Measurements from ENCODE around the gene DAP.
A peak's percentile ranks its signal among the peaks of the same experiment; 100 is the strongest.
"Not testable (repeated sequence)": the region's sequence is repeated elsewhere in the genome, so short reads cannot be mapped to it uniquely, and the experiment has no call there.

The DAP gene

GRCh38 chr5:10731913-10732312 is 29.1 kb downstream of the DAP start:
- ATAC-seq, result no peak
- Mint-ChIP-seq H3K27ac (no peak overlapping the region), H3K4me3 (no peak overlapping the region), H3K4me1 (peaks cover 43% of the 10 kb centered on the region), H3K36me3 (peaks cover 12% of the 10 kb centered on the region), H3K9me3 (no peaks in the 10 kb centered on the region)
- no peak for DNase-seq (ENCODE audit: low spot score in 2 of 2)

- Mint-ChIP-seq H3K4me3 (no peak overlapping the region), H3K4me1 (peaks cover 40% of the 10 kb centered on the region), H3K9me3 (no peaks in the 10 kb centered on the region), H3K27ac (no peak overlapping the region), H3K36me3 (peaks cover 16% of the 10 kb centered on the region)
- ATAC-seq (no peak), DNase-seq (ENCODE audit: low spot score in 2 of 2) (no peak)
Observed at GRCh38 chr5:10730043-10730351, 31.0 kb downstream of the DAP start.

- peaks cover 19% of the 10 kb centered on the region for H3K36me3 Mint-ChIP-seq
- ATAC-seq (no peak), DNase-seq (ENCODE audit: low spot score in 2 of 2) (no peak)
- H3K4me3 Mint-ChIP-seq, result no peak overlapping the region
- no peak overlapping the region for H3K27ac Mint-ChIP-seq
- H3K4me1 Mint-ChIP-seq, result peaks cover 36% of the 10 kb centered on the region
- no peaks in the 10 kb centered on the region for H3K9me3 Mint-ChIP-seq
Observed at GRCh38 chr5:10729320-10730042, 31.6 kb downstream of the DAP start.

GRCh38 chr5:10728679-10729078 is 32.4 kb downstream of the DAP start:
- Mint-ChIP-seq H3K36me3 (peaks cover 19% of the 10 kb centered on the region), H3K4me3 (no peak overlapping the region), H3K9me3 (no peaks in the 10 kb centered on the region), H3K4me1 (peaks cover 31% of the 10 kb centered on the region), H3K27ac (no peak overlapping the region)
- DNase-seq (ENCODE audit: low spot score in 2 of 2), result no peak
- ATAC-seq, result no peak

GRCh38 chr5:10727861-10728260 is 33.2 kb downstream of the DAP start:
- H3K4me3 Mint-ChIP-seq, result no peak overlapping the region
- H3K36me3 Mint-ChIP-seq, result peaks cover 19% of the 10 kb centered on the region
- ATAC-seq, result no peak
- H3K9me3 Mint-ChIP-seq, result no peaks in the 10 kb centered on the region
- peaks cover 38% of the 10 kb centered on the region for H3K4me1 Mint-ChIP-seq
- DNase-seq (ENCODE audit: low spot score in 2 of 2), result no peak
- H3K27ac Mint-ChIP-seq, result peak overlapping the region; percentile 76

- no peak overlapping the region for H3K4me3 Mint-ChIP-seq
- peaks cover 14% of the 10 kb centered on the region for H3K36me3 Mint-ChIP-seq
- H3K9me3 Mint-ChIP-seq, result no peaks in the 10 kb centered on the region
- DNase-seq (ENCODE audit: low spot score in 2 of 2) (no peak), ATAC-seq (peak; percentile 91)
- peak overlapping the region; percentile 76 for H3K27ac Mint-ChIP-seq
- peaks cover 35% of the 10 kb centered on the region for H3K4me1 Mint-ChIP-seq
Observed at GRCh38 chr5:10726913-10727517, 34.0 kb downstream of the DAP start.

GRCh38 chr5:10726179-10726912 is 34.7 kb downstream of the DAP start:
- ATAC-seq (peak; percentile 68), DNase-seq (ENCODE audit: low spot score in 2 of 2) (no peak)
- no peak overlapping the region for H3K4me3 Mint-ChIP-seq
- no peaks in the 10 kb centered on the region for H3K9me3 Mint-ChIP-seq
- H3K36me3 Mint-ChIP-seq, result peaks cover 19% of the 10 kb centered on the region
- H3K27ac Mint-ChIP-seq, result no peak overlapping the region
- peaks cover 34% of the 10 kb centered on the region for H3K4me1 Mint-ChIP-seq

- H3K36me3 Mint-ChIP-seq, result peaks cover 19% of the 10 kb centered on the region
- no peak for ATAC-seq
- peaks cover 34% of the 10 kb centered on the region for H3K4me1 Mint-ChIP-seq
- no peak overlapping the region for H3K27ac Mint-ChIP-seq
- DNase-seq (ENCODE audit: low spot score in 2 of 2), result no peak
- no peak overlapping the region for H3K4me3 Mint-ChIP-seq
- no peaks in the 10 kb centered on the region for H3K9me3 Mint-ChIP-seq
Observed at GRCh38 chr5:10725636-10726035, 35.4 kb downstream of the DAP start.

- Mint-ChIP-seq H3K4me3 (no peak overlapping the region), H3K27ac (no peak overlapping the region), H3K4me1 (peaks cover 34% of the 10 kb centered on the region), H3K9me3 (no peaks in the 10 kb centered on the region), H3K36me3 (peaks cover 19% of the 10 kb centered on the region)
- no peak for ATAC-seq
- no peak for DNase-seq (ENCODE audit: low spot score in 2 of 2)
Observed at GRCh38 chr5:10724781-10725507, 36.1 kb downstream of the DAP start.

- H3K4me1 Mint-ChIP-seq, result peaks cover 32% of the 10 kb centered on the region
- DNase-seq (ENCODE audit: low spot score in 2 of 2), result no peak
- peaks cover 19% of the 10 kb centered on the region for H3K36me3 Mint-ChIP-seq
- ATAC-seq, result no peak
- no peak overlapping the region for H3K4me3 Mint-ChIP-seq
- H3K27ac Mint-ChIP-seq, result no peak overlapping the region
- no peaks in the 10 kb centered on the region for H3K9me3 Mint-ChIP-seq
Observed at GRCh38 chr5:10723514-10723913, 37.5 kb downstream of the DAP start.

GRCh38 chr5:10720766-10721165 is 40.3 kb downstream of the DAP start:
- not testable (repeated sequence) for DNase-seq (ENCODE audit: low spot score in 2 of 2); ATAC-seq; H3K27ac Mint-ChIP-seq; H3K4me3 Mint-ChIP-seq; H3K9me3 Mint-ChIP-seq
- peaks cover 13% of the 10 kb centered on the region for H3K4me1 Mint-ChIP-seq
- peaks cover 12% of the 10 kb centered on the region for H3K36me3 Mint-ChIP-seq

- DNase-seq (ENCODE audit: low spot score in 2 of 2), result no peak
- peaks cover 13% of the 10 kb centered on the region for H3K4me1 Mint-ChIP-seq
Observed at GRCh38 chr5:10719965-10720364, 41.1 kb downstream of the DAP start.

GRCh38 chr5:10718617-10719016 is 42.4 kb downstream of the DAP start:
- not testable (repeated sequence) for H3K27ac Mint-ChIP-seq; H3K36me3 Mint-ChIP-seq; DNase-seq (ENCODE audit: low spot score in 2 of 2); H3K4me3 Mint-ChIP-seq; H3K9me3 Mint-ChIP-seq; ATAC-seq
- H3K4me1 Mint-ChIP-seq, result peaks cover 15% of the 10 kb centered on the region

More at GRCh38 chr5:10719965-10720364, 41.1 kb downstream of the DAP start:
- Mint-ChIP-seq H3K9me3 (no peaks in the 10 kb centered on the region), H3K4me3 (no peak overlapping the region), H3K36me3 (peaks cover 9% of the 10 kb centered on the region), H3K27ac (no peak overlapping the region)
- ATAC-seq, result no peak

- ATAC-seq; H3K36me3 Mint-ChIP-seq; H3K4me3 Mint-ChIP-seq; H3K9me3 Mint-ChIP-seq; DNase-seq (ENCODE audit: low spot score in 2 of 2); H3K27ac Mint-ChIP-seq: not testable (repeated sequence)
- H3K4me1 Mint-ChIP-seq, result peaks cover 25% of the 10 kb centered on the region
Observed at GRCh38 chr5:10716825-10717224, 44.2 kb downstream of the DAP start.

- Mint-ChIP-seq H3K4me1 (peaks cover 34% of the 10 kb centered on the region), H3K36me3 (no peaks in the 10 kb centered on the region), H3K4me3 (no peak overlapping the region), H3K9me3 (no peaks in the 10 kb centered on the region), H3K27ac (no peak overlapping the region)
- no peak for ATAC-seq
- DNase-seq (ENCODE audit: low spot score in 2 of 2), result no peak
Observed at GRCh38 chr5:10715605-10716290, 45.3 kb downstream of the DAP start.
